ES-I3 (cell line): ENCODE data around the gene PEX14.

Experiments
- H3K36me3 ChIP-seq: 2 replicates; pipeline ENCODE4 v1.6.1; 2013; ENCODE audit warnings: mild to moderate bottlenecking, low read length, control low read depth, moderate library complexity; ENCODE audit not compliant: insufficient read depth
- H3K4me1 ChIP-seq: 2 replicates; pipeline ENCODE4 v1.6.1; 2013; ENCODE audit warnings: mild to moderate bottlenecking, control low read depth, low read length; ENCODE audit not compliant: insufficient read depth
- H3K9ac ChIP-seq: 2 replicates; pipeline ENCODE4 v1.6.1; 2013; ENCODE audit warnings: low read depth, mild to moderate bottlenecking, low read length, moderate library complexity
- H3K9me3 ChIP-seq: 2 replicates; pipeline ENCODE4 v1.6.1; 2013; ENCODE audit warnings: mild to moderate bottlenecking, low read length, moderate library complexity; ENCODE audit not compliant: control insufficient read depth, insufficient read depth

Gene PEX14

GRCh38 chr1:10674700-10675609 is 200.2 kb downstream of the PEX14 start:
- H3K9ac ChIP-seq = no peak overlapping the region
- no peaks in the 10 kb centered on the region for H3K9me3 ChIP-seq
- H3K36me3 ChIP-seq = no peaks in the 10 kb centered on the region
- H3K4me1 ChIP-seq = peaks cover 15% of the 10 kb centered on the region

GRCh38 chr1:10675813-10676212 is 201.1 kb downstream of the PEX14 start:
- Histone ChIP-seq H3K36me3 (no peaks in the 10 kb centered on the region), H3K4me1 (peaks cover 20% of the 10 kb centered on the region), H3K9ac (no peak overlapping the region), H3K9me3 (no peaks in the 10 kb centered on the region)

GRCh38 chr1:10676963-10677362 is 202.2 kb downstream of the PEX14 start:
- peaks cover 22% of the 10 kb centered on the region for H3K4me1 ChIP-seq
- H3K9ac ChIP-seq = no peak overlapping the region
- H3K9me3 ChIP-seq = no peaks in the 10 kb centered on the region
- H3K36me3 ChIP-seq = no peaks in the 10 kb centered on the region

- Histone ChIP-seq H3K4me1 (peaks cover 29% of the 10 kb centered on the region), H3K36me3 (no peaks in the 10 kb centered on the region), H3K9ac (no peak overlapping the region), H3K9me3 (no peaks in the 10 kb centered on the region)
Measured at GRCh38 chr1:10677491-10678391, 203.0 kb downstream of the PEX14 start.

- Histone ChIP-seq H3K9ac (no peak overlapping the region), H3K36me3 (no peaks in the 10 kb centered on the region), H3K9me3 (no peaks in the 10 kb centered on the region), H3K4me1 (peaks cover 35% of the 10 kb centered on the region)
Measured at GRCh38 chr1:10678402-10678801, 203.7 kb downstream of the PEX14 start.

- H3K4me1 ChIP-seq = peaks cover 38% of the 10 kb centered on the region
- H3K9me3 ChIP-seq = no peaks in the 10 kb centered on the region
- no peaks in the 10 kb centered on the region for H3K36me3 ChIP-seq
- no peak overlapping the region for H3K9ac ChIP-seq
Measured at GRCh38 chr1:10678852-10679251, 204.1 kb downstream of the PEX14 start.

- peaks cover 38% of the 10 kb centered on the region for H3K4me1 ChIP-seq
- H3K9ac ChIP-seq = no peak overlapping the region
- H3K9me3 ChIP-seq = no peaks in the 10 kb centered on the region
- H3K36me3 ChIP-seq = no peaks in the 10 kb centered on the region
Measured at GRCh38 chr1:10679496-10680220, 204.9 kb downstream of the PEX14 start.
